ENCODE results near the gene ALG13. TPM values are rescaled to one million over a fixed set of nuclear protein-coding genes. Genes with fewer than 3 reads are reported as not detected.
A peak's percentile ranks its signal among the peaks of the same experiment; 100 is the strongest.

The ALG13 gene
- total RNA-seq (2013; cell fraction: nucleolus; rRNA removed), result 355 and 382 TPM in 2 replicates
- total RNA-seq (2014; rRNA removed), result 45.0 and 47.8 TPM in 2 replicates
- 44.3 and 46.0 TPM in 2 replicates for total RNA-seq (2014; rRNA removed; fragmentation: Illumina TruSeq; extraction: Trizol)
- 30.5 and 32.9 TPM in 2 replicates for total RNA-seq (2021)
- polyA plus RNA-seq (2011; ENCODE audit: low read depth), result 59.2 TPM
- 119 and 133 TPM in 2 replicates for polyA plus RNA-seq (2011; rRNA removed)
- 73.9 and 98.3 TPM in 2 replicates for polyA plus RNA-seq (2011; cell fraction: cytosol; rRNA removed)
- 170 and 199 TPM in 2 replicates for polyA plus RNA-seq (2011; cell fraction: nucleus; rRNA removed)
- polyA plus RNA-seq (2012), result 34.3 and 34.7 TPM in 2 replicates
- polyA plus RNA-seq (2014; fragmentation: Illumina TruSeq; extraction: Trizol), result 86.4 and 117 TPM in 2 replicates
- 10 to 100 TPM; 52.2 to 54.1 TPM for polyA plus RNA-seq (2014; fragmentation: Nextera tagmentation; extraction: Ambion mirVana)
- 50.4 and 57.5 TPM in 2 replicates for polyA plus RNA-seq (2014; rRNA removed)
- 10 to 100 TPM; 46.3 to 51.9 TPM for polyA plus RNA-seq (2016; fragmentation: Nextera tagmentation; extraction: Ambion mirVana)
- polyA minus RNA-seq (2011; rRNA and poly(A)+ RNA removed), result 123 and 163 TPM in 2 replicates
- 22.2 and 39.2 TPM in 2 replicates for polyA minus RNA-seq (2011; cell fraction: cytosol; rRNA and poly(A)+ RNA removed)
- polyA minus RNA-seq (2011; cell fraction: nucleus; rRNA and poly(A)+ RNA removed), result 169 and 268 TPM in 2 replicates
- Bru-seq, nascent RNA, result percentile 82 among the genes with signal in this experiment
- percentile 95 among the genes with signal in this experiment for BruChase-seq, experiment 1, labeled RNA remaining after a 6-hour chase
- percentile 93 among the genes with signal in this experiment for BruChase-seq, experiment 2, labeled RNA remaining after a 2-hour chase
- long read RNA-seq, experiment 1, transcript ALG13-202 (4 exons, 2,770 nt), result major isoform, 5 of 12 reads
- long read RNA-seq, experiment 1, partial matches to known transcripts, result 0 of 12 reads
- long read RNA-seq, experiment 1, other reads (novel, unspliced or antisense), result 3 of 12 reads
- long read RNA-seq, experiment 2, transcript ALG13-211 (5 exons, 693 nt), result minor isoform, 7 of 99 reads
- long read RNA-seq, experiment 2, transcript ALG13-202 (4 exons, 2,770 nt), result major isoform, 56 of 99 reads
- long read RNA-seq, experiment 2, transcript ALG13-207 (4 exons, 916 nt), result minor isoform, 17 of 99 reads
- long read RNA-seq, experiment 2, partial matches to known transcripts, result 0 of 99 reads
- long read RNA-seq, experiment 2, other reads (novel, unspliced or antisense), result 14 of 99 reads

- ChIA-PET POLR2A (no interaction called here), RAD21 (ENCODE audit: unreplicated experiment) (interaction anchor here (0.8 kb wide), 1 partner anchor 63 kb away, joined by 3 read pairs; no protein-coding TSS in a partner anchor), CTCF (interaction anchor here (0.7 to 0.9 kb wide), 4 partner anchors 9 to 1960 kb away, joined by 3 to 4 read pairs (median 3); no protein-coding TSS in a partner anchor), SMC1A (ENCODE audit: uncharacterized antibody, unreplicated experiment) (interaction anchor here (0.6 to 1.2 kb wide), 2 partner anchors 31 to 338 kb away, joined by 3 to 4 read pairs; no protein-coding TSS in a partner anchor)
- H3K9me3 ChIP-seq (replicated peaks; ENCODE audit: control insufficient read depth, insufficient read depth, low read length), result no peaks in the 10 kb centered on the region
- 35% methylated on average over 59 of the region's 69 CpGs for WGBS (ENCODE audit: insufficient coverage, insufficient replicate concordance, low lambda C conversion rate, missing lambda C conversion rate)
- H3K4me2 ChIP-seq (ENCODE audit: control insufficient read depth, insufficient read depth), result peak within 1 kb of the TSS; percentile 35
- no peaks in the 10 kb centered on the region for H3K4me1 ChIP-seq (ENCODE audit: control insufficient read depth, insufficient read depth, low read length)
- DNase-seq (ENCODE audit: low read depth, low spot score) (peak; percentile 43), ATAC-seq (peak; percentile 94), FAIRE-seq (peak; percentile 80)
- no peaks in the 10 kb centered on the region for H3K36me3 ChIP-seq (ENCODE audit: control insufficient read depth in 2 of 2, insufficient read depth in 2 of 2, low read length in 1 of 2)
- H3K4me3 ChIP-seq, result peak within 1 kb of the TSS; percentile 66
- intact Hi-C loops (cut with micrococcal nuclease; ENCODE audit: unreplicated experiment), result no loop called here
- H2AFZ ChIP-seq (ENCODE audit: control insufficient read depth, low read depth, low read length), result peak within 1 kb of the TSS; percentile 64
- H4K20me1 ChIP-seq (ENCODE audit: control insufficient read depth, insufficient read depth), result no peaks in the 10 kb centered on the region
- in situ Hi-C loops (cut with MboI), result no loop called here
- peak within 1 kb of the TSS; percentile 97 for H3K27ac ChIP-seq (ENCODE audit: control insufficient read depth, insufficient read depth)
- H3K79me2 ChIP-seq (ENCODE audit: control insufficient read depth, insufficient read depth, low read length), result peaks cover 12% of the 10 kb centered on the region
- BruUV-seq (replicated peaks), result TSS peak; percentile 98
- H3K27me3 ChIP-seq (replicated peaks in 1 of 2; ENCODE audit: control insufficient read depth in 2 of 2, insufficient read depth in 2 of 2, low read length in 1 of 2), result no peaks in the 10 kb centered on the region
- peak within 1 kb of the TSS; percentile 93 for H3K9ac ChIP-seq (ENCODE audit: control insufficient read depth, insufficient read depth, low read length)
- TF ChIP-seq NFXL1 (IDR thresholded peaks at IDR 0.05; ENCODE audit: borderline replicate concordance) (no peak), CUX1 (IDR thresholded peaks at IDR 0.05; ENCODE audit: insufficient replicate concordance, low read depth, low read length) (no peak), BCLAF1 (IDR thresholded peaks at IDR 0.05) (no peak), NR2C1 (IDR thresholded peaks at IDR 0.05) (no peak), NR2C2 (IDR thresholded peaks at IDR 0.05; ENCODE audit: borderline replicate concordance, control insufficient read depth, insufficient read length, low read depth) (no peak), RAD51 (IDR thresholded peaks at IDR 0.05) (no peak), SREBF1 (IDR thresholded peaks at IDR 0.05; ENCODE audit: low read length) (no peak)
Measured at GRCh38 chrX:111680988-111681779, at the start of gene ALG13. TSS of gene ALG13 (plus strand) at chrX:111681170. CDS start at chrX:111681219, 49 bp downstream.
